ENCODE data around the gene GRHL3. TPM values are rescaled to one million over a fixed set of nuclear protein-coding genes. Genes with fewer than 3 reads are reported as not detected.

GRHL3 gene
- total and polyA plus RNA-seq, 10 of the 15 experiments (the other 5 are each of a cell fraction or from before 2014, with no cell fraction given) = 0.07 to 0.87 (median 0.34) TPM

DNA sequence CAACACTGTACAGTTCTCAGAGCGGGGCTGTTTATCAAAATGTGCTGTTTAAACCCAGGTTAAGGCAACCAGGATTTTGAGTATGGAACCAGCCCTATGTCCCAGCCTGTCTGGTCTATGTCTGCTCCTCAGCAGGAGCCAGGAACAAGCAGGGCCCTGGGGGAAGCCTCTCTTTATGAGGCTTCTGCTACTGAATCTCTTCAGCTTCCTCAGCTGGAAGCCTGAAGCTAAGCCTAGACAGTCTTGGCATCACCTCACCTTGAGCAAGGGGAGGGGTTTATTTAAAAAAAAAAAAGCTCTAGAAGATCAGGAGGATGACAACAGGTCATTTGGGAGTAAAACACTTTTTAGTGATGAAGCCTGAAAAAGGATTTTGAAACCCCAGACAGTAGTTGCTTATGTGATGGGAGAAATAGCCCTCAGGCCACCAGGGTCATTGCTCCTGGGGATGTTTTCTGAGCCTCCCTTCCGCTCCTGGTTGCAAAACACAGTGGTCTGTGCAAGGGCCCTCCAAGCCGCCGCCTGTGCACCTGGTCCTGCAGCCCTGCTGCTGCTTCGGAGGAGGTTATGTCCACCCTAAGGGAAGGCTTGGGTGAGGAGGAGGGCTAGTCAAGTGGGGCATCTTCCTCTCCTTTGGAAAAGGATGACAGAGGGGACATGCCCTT is 21.8 kb upstream of the GRHL3 start (continued):
- no peak for TF ChIP-seq SUZ12 (IDR thresholded peaks at IDR 0.05; ENCODE audit: unreplicated experiment)
- TF ChIP-seq CBFB (IDR thresholded peaks at IDR 0.05; ENCODE audit: low read depth) = no peak
- TF ChIP-seq MEF2B (IDR thresholded peaks at IDR 0.05; ENCODE audit: partially characterized antibody, poor library complexity, severe bottlenecking) = no peak
- no peak for TF ChIP-seq CHD4 (IDR thresholded peaks at IDR 0.05)
- TF ChIP-seq IKZF2 (IDR thresholded peaks at IDR 0.05) = no peak
- no peak for TF ChIP-seq CHD2 (IDR thresholded peaks at IDR 0.05; ENCODE audit: borderline replicate concordance, low read depth, low read length)
- no peak for TF ChIP-seq LARP7 (IDR thresholded peaks at IDR 0.05)

DNA sequence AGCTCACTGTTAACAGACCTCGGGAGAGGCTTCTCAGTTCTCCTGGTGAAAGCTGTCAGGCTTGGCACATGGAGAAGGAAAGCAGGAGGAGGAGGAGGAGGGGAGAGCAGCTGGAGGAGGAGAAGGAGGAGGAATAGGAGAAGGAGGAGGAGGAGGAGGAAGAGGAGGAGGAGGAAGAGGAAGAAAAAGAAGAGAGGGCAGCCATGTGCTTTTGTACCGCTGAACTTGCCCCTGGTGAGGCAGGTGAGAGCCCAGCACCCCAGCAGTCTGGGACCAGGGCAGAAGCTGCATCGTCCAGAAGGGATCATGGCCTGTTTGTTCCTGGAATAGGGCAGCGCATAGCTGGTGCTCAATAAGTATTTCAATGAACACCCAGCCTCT is 21.3 kb upstream of the GRHL3 start:
- ChIA-PET POLR2A (no interaction called here), CTCF (interaction anchor here (1.1 kb wide), 1 partner anchor 93 kb away, joined by 3 read pairs; no protein-coding TSS in a partner anchor), RAD21 (ENCODE audit: unreplicated experiment) (no interaction called here), SMC1A (ENCODE audit: uncharacterized antibody, unreplicated experiment) (no interaction called here)
- H2AFZ ChIP-seq (ENCODE audit: control insufficient read depth, low read depth, low read length) = no peak overlapping the region
- H3K9ac ChIP-seq (ENCODE audit: control insufficient read depth, insufficient read depth, low read length) = no peak overlapping the region
- H3K79me2 ChIP-seq (ENCODE audit: control insufficient read depth, insufficient read depth, low read length) = no peaks in the 10 kb centered on the region
- FAIRE-seq (no peak), DNase-seq (ENCODE audit: low read depth, low spot score) (no peak), ATAC-seq (no peak)
- no peaks in the 10 kb centered on the region for H3K4me1 ChIP-seq (ENCODE audit: control insufficient read depth, insufficient read depth, low read length)
- WGBS (ENCODE audit: insufficient coverage, insufficient replicate concordance, low lambda C conversion rate, missing lambda C conversion rate) = 29% methylated on average over 4 of the region's 4 CpGs
- H3K4me3 ChIP-seq = no peak overlapping the region
- H4K20me1 ChIP-seq (ENCODE audit: control insufficient read depth, insufficient read depth) = no peaks in the 10 kb centered on the region
- H3K27ac ChIP-seq (ENCODE audit: control insufficient read depth, insufficient read depth) = no peak overlapping the region
- H3K36me3 ChIP-seq (ENCODE audit: control insufficient read depth in 2 of 2, insufficient read depth in 2 of 2, low read length in 1 of 2) = no peaks in the 10 kb centered on the region
- no peak overlapping the region for H3K4me2 ChIP-seq (ENCODE audit: control insufficient read depth, insufficient read depth)
- H3K9me3 ChIP-seq (replicated peaks; ENCODE audit: control insufficient read depth, insufficient read depth, low read length) = no peaks in the 10 kb centered on the region
- in situ Hi-C loops (cut with MboI) (no loop called here), intact Hi-C loops (cut with micrococcal nuclease; ENCODE audit: unreplicated experiment) (no loop called here)
- BruUV-seq (replicated peaks) = no TSS peak
- H3K27me3 ChIP-seq (replicated peaks in 1 of 2; ENCODE audit: control insufficient read depth in 2 of 2, insufficient read depth in 2 of 2, low read length in 1 of 2) = peaks cover 4 to 9% of the 10 kb centered on the region in 2 experiments; a peak in 3 of 4 replicates
- TF ChIP-seq, protein P1, sequence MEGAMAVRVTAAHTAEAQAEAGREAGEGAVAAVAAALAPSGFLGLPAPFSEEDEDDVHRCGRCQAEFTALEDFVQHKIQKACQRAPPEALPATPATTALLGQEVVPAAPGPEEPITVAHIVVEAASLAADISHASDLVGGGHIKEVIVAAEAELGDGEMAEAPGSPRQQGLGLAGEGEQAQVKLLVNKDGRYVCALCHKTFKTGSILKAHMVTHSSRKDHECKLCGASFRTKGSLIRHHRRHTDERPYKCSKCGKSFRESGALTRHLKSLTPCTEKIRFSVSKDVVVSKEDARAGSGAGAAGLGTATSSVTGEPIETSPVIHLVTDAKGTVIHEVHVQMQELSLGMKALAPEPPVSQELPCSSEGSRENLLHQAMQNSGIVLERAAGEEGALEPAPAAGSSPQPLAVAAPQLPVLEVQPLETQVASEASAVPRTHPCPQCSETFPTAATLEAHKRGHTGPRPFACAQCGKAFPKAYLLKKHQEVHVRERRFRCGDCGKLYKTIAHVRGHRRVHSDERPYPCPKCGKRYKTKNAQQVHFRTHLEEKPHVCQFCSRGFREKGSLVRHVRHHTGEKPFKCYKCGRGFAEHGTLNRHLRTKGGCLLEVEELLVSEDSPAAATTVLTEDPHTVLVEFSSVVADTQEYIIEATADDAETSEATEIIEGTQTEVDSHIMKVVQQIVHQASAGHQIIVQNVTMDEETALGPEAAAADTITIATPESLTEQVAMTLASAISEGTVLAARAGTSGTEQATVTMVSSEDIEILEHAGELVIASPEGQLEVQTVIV (IDR thresholded peaks at IDR 0.05; ENCODE audit: borderline replicate concordance, partially characterized antibody) = no peak
- TF ChIP-seq, protein P2, sequence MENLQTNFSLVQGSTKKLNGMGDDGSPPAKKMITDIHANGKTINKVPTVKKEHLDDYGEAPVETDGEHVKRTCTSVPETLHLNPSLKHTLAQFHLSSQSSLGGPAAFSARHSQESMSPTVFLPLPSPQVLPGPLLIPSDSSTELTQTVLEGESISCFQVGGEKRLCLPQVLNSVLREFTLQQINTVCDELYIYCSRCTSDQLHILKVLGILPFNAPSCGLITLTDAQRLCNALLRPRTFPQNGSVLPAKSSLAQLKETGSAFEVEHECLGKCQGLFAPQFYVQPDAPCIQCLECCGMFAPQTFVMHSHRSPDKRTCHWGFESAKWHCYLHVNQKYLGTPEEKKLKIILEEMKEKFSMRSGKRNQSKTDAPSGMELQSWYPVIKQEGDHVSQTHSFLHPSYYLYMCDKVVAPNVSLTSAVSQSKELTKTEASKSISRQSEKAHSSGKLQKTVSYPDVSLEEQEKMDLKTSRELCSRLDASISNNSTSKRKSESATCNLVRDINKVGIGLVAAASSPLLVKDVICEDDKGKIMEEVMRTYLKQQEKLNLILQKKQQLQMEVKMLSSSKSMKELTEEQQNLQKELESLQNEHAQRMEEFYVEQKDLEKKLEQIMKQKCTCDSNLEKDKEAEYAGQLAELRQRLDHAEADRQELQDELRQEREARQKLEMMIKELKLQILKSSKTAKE (IDR thresholded peaks at IDR 0.05; ENCODE audit: low read depth, poor library complexity, severe bottlenecking) = no peak
- TF ChIP-seq BACH1 (IDR thresholded peaks at IDR 0.05; ENCODE audit: borderline replicate concordance) (no peak), SREBF1 (IDR thresholded peaks at IDR 0.05; ENCODE audit: low read length) (no peak), RAD21 (IDR thresholded peaks at IDR 0.05; ENCODE audit: insufficient read depth, low read depth, low read length) (no peak), RB1 (IDR thresholded peaks at IDR 0.05; ENCODE audit: borderline replicate concordance) (no peak), FOXK2 (IDR thresholded peaks at IDR 0.05) (no peak), EGR1 (IDR thresholded peaks at IDR 0.05; ENCODE audit: borderline replicate concordance in 1 of 2, low read depth in 2 of 2, low read length in 2 of 2) (no peak)
- TF ChIP-seq, protein P3, sequence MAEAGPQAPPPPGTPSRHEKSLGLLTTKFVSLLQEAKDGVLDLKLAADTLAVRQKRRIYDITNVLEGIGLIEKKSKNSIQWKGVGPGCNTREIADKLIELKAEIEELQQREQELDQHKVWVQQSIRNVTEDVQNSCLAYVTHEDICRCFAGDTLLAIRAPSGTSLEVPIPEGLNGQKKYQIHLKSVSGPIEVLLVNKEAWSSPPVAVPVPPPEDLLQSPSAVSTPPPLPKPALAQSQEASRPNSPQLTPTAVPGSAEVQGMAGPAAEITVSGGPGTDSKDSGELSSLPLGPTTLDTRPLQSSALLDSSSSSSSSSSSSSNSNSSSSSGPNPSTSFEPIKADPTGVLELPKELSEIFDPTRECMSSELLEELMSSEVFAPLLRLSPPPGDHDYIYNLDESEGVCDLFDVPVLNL (IDR thresholded peaks at IDR 0.05; ENCODE audit: low read depth, low read length) = no peak
- TF ChIP-seq, protein P4, sequence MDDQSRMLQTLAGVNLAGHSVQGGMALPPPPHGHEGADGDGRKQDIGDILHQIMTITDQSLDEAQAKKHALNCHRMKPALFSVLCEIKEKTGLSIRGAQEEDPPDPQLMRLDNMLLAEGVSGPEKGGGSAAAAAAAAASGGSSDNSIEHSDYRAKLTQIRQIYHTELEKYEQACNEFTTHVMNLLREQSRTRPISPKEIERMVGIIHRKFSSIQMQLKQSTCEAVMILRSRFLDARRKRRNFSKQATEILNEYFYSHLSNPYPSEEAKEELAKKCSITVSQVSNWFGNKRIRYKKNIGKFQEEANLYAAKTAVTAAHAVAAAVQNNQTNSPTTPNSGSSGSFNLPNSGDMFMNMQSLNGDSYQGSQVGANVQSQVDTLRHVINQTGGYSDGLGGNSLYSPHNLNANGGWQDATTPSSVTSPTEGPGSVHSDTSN (IDR thresholded peaks at IDR 0.05; ENCODE audit: insufficient replicate concordance, low read depth, low read length) = no peak
